Measurements from ENCODE around the gene TRIP4.
A peak's percentile ranks its signal among the peaks of the same experiment; 100 is the strongest.
"Not testable (repeated sequence)": the region's sequence is repeated elsewhere in the genome, so short reads cannot be mapped to it uniquely, and the experiment has no call there.

The TRIP4 gene

DNA sequence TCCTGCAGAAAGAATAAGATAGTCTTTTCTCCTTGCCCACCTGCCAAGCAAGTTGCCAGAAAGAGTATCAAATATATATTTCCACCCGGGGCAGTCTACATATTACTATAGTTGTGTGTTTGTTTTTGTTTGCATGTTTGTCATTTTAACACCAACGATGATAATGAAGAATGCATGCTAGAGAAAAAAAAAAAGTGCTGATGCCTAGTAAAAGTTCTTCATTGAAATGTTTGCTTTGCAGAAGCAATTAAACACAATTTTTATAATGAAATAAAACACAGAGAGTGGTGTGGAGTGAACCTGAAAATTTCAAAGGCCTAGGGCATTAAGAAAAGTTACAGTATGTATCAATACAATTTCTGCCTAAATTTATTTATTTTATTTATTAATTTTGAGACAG is 3.9 kb upstream of the TRIP4 start:
- DNase-seq = no peak

GRCh38 chr15:64386291-64386690 is 1.3 kb upstream of the TRIP4 start:
- DNase-seq = no peak

DNA sequence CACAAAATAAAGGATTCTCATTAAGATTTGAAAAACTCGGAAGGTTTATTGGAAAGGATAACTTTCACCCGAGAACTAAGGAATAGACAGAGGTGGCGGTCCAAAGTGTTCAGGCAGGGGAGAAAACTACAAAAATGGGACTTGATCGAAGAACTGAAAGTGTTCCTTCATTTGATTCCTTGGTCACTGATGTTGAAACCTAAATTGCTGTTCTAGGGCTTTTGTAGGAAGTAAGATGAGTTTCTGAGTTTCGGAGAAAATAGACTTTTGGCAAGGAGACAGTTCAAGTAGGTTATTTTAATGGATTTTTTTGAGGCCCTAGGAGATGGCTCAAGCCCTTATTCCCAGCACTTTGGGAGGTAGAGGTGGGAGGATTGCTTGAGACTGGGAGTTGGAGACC is 1.4 kb downstream of the TRIP4 start:
- DNase-seq = no peak

DNA sequence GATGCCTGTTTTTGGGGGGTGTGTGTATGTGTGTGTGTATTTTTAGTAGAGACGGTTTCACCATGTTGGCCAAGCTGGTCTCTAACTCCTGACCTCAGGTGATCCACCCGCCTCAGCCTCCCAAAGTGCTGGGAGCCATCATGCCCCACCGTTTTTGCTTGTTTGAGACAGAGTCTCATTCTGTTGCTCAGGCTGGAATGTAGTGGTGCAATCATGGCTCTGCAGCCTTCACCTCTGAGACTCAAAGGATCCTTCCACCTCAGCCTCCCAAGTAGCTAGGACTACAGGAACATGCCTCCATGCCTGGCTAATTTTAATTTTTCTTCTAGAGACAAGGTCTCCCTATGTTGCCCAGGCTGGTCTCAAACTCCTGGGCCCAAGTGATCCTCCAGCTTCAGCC is 4.8 kb downstream of the TRIP4 start:
- DNase-seq = not testable (repeated sequence)

GRCh38 chr15:64396789-64397188 is 9.2 kb downstream of the TRIP4 start:
- DNase-seq = no peak

- no peak for DNase-seq
These were observed 10.9 kb downstream of the TRIP4 start for GRCh38 chr15:64398575-64398974.

DNA sequence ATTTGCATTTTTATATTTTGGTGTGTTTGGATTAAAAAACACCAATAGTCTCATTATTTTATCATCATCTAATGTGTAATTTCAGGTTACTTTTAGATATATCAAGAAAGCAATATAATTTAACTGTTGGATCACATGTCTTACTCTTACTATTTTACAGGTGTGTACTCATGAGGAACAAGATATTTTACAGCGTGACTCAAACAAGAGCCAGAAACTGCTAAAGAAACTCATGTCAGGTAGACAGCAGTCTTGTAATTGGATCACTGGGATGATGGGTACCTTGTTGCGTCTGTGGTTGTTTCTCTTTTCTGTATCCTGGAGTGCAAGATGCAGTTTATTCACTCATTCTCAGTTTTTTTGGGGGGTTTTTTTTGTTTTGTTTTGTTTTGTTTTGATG is 12.9 kb downstream of the TRIP4 start:
- no peak for DNase-seq

GRCh38 chr15:64412216-64412615 is 24.6 kb downstream of the TRIP4 start:
- no peak for DNase-seq

DNA sequence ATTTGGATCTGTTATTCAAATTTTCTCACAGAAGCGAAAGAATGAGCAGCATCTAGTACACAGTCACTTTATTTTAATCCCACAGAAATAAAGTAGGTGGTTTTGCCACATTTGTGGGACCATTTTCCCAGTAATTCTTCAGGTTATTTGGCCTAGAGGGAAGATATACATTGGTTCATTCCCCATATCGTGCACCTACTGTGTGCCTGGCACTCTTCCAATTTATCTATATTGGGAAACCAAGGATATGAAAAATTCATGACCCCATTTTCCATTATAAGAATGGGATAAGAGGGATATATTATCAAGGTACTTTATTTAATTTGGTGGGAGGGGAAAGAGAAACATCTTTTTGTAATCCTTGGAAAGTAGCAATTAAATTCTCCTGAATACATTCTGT is 35.1 kb downstream of the TRIP4 start:
- DNase-seq = no peak

DNA sequence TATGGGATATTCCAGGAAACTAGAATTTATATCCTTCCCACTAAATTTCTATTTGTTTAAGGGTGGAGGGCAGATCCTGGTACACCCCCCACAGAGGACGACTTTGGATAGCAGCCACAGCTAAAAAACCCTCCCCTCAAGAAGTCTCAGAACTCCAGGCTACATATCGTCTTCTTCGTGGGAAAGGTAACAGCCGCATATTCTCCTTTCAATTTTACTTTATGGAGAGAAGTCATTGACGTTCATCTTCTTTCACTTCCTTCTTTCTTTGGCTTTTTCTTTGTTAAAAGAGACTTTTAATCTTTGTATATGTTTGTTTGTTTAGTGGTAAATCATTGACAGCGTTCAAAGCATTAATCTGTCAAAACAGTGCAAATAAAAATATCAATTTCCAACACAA is 36.3 kb downstream of the TRIP4 start:
- DNase-seq = no peak

DNA sequence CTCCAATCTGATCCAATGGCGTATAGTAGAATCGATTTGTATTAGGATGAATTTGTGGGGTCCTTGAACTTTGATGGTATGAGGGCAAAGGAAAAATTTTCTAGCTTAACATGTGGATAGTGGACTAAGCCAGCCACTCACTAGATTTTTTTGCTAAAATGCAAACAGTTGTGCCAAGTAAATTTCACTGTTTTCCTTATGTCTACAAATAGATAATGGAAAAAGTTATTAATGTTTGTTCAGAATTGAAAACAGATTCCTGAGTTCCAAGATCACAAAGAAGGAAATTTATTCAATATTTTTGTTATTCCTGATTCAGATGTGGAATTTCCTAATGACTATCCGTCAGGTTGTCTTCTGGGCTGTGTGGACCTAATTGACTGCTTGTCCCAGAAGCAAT is 37.6 kb downstream of the TRIP4 start:
- DNase-seq = no peak

GRCh38 chr15:64426845-64427465 is 39.3 kb downstream of the TRIP4 start:
- DNase-seq = peak; percentile 16

DNA sequence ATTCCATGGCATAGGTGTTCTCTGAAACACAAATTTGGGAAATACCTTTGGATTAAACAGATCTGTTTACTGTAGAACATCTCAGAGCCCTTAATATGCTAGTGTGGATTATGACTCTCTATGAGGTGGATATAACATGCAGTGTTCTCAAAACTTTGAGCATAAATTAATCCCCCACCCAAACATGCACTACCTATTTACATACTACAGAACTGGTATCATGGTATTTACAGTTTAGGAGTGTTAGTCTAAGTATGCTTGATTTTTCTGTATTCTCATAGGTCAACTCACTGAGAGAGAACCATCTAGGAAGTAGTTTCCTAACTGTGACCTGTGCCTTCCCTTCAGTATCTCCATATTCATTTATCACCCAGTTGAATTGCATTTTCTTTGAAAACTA is 41.8 kb downstream of the TRIP4 start:
- DNase-seq = no peak

DNA sequence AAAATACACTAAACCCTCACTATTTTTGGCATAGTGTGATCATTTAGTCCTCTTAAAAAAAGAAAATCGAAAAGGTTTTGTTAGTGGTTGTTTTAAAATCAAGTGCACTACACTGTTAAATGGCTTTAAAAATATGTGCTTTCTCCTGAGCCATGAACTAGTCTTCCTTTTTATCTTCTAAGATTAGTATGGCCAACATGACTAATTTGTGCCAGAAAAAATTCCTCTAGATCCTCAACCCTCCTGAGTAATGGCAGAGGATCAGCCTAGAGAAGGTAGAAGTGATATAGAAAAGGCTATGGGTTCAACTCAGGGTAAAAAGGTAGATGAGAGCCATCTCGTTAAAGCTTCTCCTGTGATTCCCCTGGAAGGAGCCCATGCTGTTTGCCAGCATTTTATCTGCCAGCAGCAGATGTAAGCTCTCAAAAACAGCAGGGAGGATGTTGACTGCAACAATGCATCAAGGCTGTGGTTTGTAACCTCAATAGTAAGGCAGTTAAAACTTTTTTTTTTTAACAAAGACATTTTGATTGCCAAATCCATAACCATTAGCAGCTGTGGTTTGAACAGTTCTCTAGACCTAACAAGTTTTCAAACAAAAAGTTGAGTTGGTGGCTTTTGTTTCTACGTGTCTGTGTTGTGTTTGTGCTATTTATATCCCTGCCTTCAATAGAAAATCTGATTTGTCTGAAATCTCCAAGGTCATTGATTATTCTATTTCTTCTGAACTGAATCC is 42.5 kb downstream of the TRIP4 start:
- no peak for DNase-seq

GRCh38 chr15:64437982-64438381 is 50.3 kb downstream of the TRIP4 start:
- DNase-seq = no peak

DNA sequence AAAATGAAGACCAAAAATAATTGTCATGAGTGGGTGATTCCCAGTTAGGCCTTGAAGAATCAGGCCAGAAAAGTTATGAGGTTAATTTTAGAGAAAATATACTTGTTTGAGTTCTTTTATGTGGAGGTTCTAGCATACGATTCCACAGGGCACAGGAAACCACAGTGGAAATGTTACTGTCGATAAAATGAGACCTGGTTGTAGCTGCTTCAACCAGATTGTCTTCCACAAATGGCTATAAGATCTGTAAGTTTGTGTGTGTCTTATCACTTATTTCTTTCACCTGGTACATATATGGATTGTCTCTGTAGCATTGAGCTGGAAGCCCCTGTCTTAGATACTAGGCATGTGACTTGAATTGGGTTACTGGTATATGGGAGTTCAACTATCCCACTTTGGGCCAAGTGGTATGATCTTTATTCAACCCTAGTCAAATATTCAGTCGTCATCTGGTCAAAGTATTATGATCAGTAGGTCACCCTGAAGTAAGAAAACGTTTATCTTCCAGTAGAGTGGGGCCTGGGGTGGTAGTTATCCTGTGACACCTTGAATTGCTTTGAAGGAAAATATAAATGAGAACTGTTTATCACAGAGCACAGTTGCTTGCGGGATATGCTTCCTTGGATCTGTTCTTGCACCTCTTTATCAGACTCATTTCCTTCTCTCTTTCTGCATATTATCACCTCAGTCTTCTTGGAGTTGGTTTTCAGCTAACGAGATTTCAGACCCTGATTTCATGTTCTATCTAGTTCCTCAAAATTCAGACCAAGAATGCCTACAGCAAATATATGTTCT is 51.2 kb downstream of the TRIP4 start:
- DNase-seq = no peak

DNA sequence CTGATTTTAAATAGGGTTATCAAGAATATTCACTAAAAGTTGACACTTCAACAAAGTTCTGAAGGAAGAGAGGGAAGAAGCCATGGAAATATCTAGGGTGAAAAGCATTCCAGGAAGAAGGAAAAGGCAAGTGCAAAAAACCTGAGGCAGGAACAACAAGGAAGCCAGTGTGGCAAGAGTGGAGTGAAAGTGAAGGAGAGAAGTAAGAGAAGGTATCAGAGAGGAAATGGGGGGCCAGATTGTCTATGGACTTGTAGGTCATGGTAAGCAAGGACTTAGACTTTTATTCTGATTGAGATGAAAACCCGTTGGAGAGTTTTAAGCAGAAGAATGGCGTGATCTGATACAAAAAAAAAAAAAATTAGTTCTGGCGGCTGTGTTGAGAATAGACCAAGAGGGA is 54.2 kb downstream of the TRIP4 start:
- DNase-seq = no peak

- DNase-seq = no peak
These were observed 55.4 kb downstream of the TRIP4 start for GRCh38 chr15:64443016-64443415.

GRCh38 chr15:64443747-64444621 is 56.3 kb downstream of the TRIP4 start:
- DNase-seq = peak; percentile 97

DNA sequence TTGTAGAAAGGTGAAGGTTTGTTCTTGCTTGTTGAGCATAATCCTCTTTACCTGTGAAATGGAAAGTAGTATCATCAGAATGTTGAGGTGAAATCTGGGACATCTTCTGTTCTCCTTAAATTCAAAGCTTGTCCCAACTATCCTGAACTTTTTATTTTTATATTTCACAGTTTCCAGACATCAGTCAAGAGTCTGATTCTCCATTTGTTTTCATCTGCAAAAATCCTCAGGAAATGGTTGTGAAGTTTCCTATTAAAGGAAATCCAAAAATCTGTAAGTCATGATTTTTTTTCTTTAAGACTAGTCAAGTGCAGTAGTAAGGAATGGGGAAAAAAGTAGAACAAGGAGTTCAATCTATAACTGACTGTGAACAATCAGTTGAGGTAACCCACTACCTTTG is 57.2 kb downstream of the TRIP4 start:
- no peak for DNase-seq

- no peak for DNase-seq
These were observed 60.1 kb downstream of the TRIP4 start for GRCh38 chr15:64447536-64448315.

- no peak for DNase-seq
These were observed 65.5 kb downstream of the TRIP4 start for GRCh38 chr15:64452988-64453688.

All from kidney glomerular epithelial cell (primary cell).